Neural cell (in vitro differentiated cells): ENCODE results near the gene SETD6.

ENCODE experiments used
- CTCF ChIP-seq: fragments of 450-650 bp; IDR thresholded peaks from 2 replicates; pipeline ENCODE4 v1.5.1; 2014; ENCODE audit warnings: antibody characterized with exemption, mild to moderate bottlenecking, moderate library complexity; ENCODE audit not compliant: poor library complexity, severe bottlenecking
- EZH2 ChIP-seq: fragments of 200-600, 300-800 bp; shearing (Covaris generic), sonication (generic); IDR thresholded peaks from 2 replicates; pipeline ENCODE4 v1.6.1; 2014; ENCODE audit warnings: antibody characterized with exemption, low read length, borderline replicate concordance, mild to moderate bottlenecking; ENCODE audit not compliant: insufficient read depth, poor library complexity, severe bottlenecking

GRCh38 chr16:58497468-58497867 lies 17.8 kb upstream of the SETD6 start:
- TF ChIP-seq CTCF = no peak
- no peak for TF ChIP-seq EZH2
